Heart left ventricle (tissue), 13 donors: ENCODE measurements around the gene ACOX2.

Experiments
- POLR2A ChIP-seq, 2 donors: fragments of 450-650 bp; IDR thresholded peaks; one replicate each; pipeline ENCODE4 v1.6.1; 2017; ENCODE audit warnings: antibody characterized with exemption in 2 of 2, mild to moderate bottlenecking in 2 of 2, moderate library complexity in 2 of 2
- TF ChIP-seq, protein P1 (sequence below), 12 donors: fragments of 200-600 bp; sonication (generic) in 4 of 12; IDR thresholded peaks; one replicate each; pipeline versions ENCODE4 v1.5.0 to v1.8.0; 2018 to 2022; ENCODE audit warnings: antibody characterized with exemption in 12 of 12, mild to moderate bottlenecking in 5 of 12
- donor health status: ischemic (EF 13 %, LVEDD 7.1; RV severe dilation, severe dysfunction).
- donor health status: DM: no; HTN: yes; CAD: no.
- donor health status: DM: no; HTN: no; CAD: no.
- donor health status: ischemic (EF 25% LVEDD 6.9; RV normal size, moderate dysfunction).
- donor health status: ischemic (EF 25% LVEDD 5.7; RV mildly dilated, moderate dysfunction).
- donor health status: ischemic (EF 35%, LVEDD 5.7; RV mildly dilated, moderate dysfunction).
- donor health status: nonischemic (EF 11% LVEDD 7.7; RV severe dilation, severe dysfunction).
- donor health status: DM: yes; HTN: yes; CAD: no.
- donor health status: PGD.
- donor health status: ischemic (EF 29% LVEDD 5.4; RV normal size, mild dysfunction).
- donor health status: nonischemic (EF 23%, LVEDD 6.1; RV moderate dilation, normal function).

DNA sequence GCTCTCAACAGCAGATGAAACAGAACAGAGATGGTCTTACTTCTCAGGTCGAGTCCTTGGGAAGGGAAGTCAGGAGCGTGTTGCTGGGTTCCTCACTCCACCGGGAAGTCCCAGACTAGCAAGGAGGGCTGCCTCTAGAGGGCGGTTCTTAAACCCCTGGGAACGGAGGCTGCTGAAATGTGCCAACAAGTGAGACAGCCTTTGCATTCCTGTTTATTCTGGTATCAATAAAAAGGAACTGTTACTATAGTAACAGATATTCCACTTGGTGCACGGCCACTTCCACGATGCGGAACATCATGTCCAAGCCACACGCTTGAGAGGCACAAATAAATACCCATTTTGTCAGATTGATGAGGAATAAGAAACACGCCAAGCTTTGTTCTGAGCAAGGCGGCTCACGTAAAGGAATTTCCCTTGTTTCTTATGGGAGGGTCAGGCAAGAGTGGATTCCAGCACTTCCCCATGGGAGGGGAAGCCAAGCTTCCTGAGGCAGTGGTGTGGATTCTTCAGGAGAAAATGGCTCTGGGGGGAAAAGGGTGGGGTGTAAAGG lies 40.4 kb upstream of the ACOX2 start, which contains the start of gene FAM107A:
- TF ChIP-seq, protein P1, sequence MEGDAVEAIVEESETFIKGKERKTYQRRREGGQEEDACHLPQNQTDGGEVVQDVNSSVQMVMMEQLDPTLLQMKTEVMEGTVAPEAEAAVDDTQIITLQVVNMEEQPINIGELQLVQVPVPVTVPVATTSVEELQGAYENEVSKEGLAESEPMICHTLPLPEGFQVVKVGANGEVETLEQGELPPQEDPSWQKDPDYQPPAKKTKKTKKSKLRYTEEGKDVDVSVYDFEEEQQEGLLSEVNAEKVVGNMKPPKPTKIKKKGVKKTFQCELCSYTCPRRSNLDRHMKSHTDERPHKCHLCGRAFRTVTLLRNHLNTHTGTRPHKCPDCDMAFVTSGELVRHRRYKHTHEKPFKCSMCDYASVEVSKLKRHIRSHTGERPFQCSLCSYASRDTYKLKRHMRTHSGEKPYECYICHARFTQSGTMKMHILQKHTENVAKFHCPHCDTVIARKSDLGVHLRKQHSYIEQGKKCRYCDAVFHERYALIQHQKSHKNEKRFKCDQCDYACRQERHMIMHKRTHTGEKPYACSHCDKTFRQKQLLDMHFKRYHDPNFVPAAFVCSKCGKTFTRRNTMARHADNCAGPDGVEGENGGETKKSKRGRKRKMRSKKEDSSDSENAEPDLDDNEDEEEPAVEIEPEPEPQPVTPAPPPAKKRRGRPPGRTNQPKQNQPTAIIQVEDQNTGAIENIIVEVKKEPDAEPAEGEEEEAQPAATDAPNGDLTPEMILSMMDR (IDR thresholded peaks at IDR 0.05), result peak in 8 of 12 donors; percentile 22 to 52 (median 36)
- TF ChIP-seq POLR2A (IDR thresholded peaks at IDR 0.05), result peak in 1 of 2 donors; percentile 57
